SK-N-SH treated with all-trans-retinoic acid at 6 μM for 48 hours (cell line): ENCODE measurements around the gene CD52.

Experiments
- ESRRG ChIP-seq: fragments of 250-450 bp; sonication (Bioruptor Pico); IDR thresholded peaks from 2 replicates; pipeline ENCODE4 v1.6.1; 2021; ENCODE audit warnings: mild to moderate bottlenecking
- TOX ChIP-seq: fragments of 250-450 bp; sonication (Bioruptor Pico); IDR thresholded peaks from 2 replicates; pipeline ENCODE4 v1.8.0; 2021; ENCODE audit warnings: mild to moderate bottlenecking, moderate library complexity, borderline replicate concordance
- ZNF70 ChIP-seq: fragments of 450-650 bp; formaldehyde crosslinking; IDR thresholded peaks from 2 replicates; pipeline ENCODE4 v1.5.0; 2020; ENCODE audit warnings: mild to moderate bottlenecking, moderate library complexity

DNA sequence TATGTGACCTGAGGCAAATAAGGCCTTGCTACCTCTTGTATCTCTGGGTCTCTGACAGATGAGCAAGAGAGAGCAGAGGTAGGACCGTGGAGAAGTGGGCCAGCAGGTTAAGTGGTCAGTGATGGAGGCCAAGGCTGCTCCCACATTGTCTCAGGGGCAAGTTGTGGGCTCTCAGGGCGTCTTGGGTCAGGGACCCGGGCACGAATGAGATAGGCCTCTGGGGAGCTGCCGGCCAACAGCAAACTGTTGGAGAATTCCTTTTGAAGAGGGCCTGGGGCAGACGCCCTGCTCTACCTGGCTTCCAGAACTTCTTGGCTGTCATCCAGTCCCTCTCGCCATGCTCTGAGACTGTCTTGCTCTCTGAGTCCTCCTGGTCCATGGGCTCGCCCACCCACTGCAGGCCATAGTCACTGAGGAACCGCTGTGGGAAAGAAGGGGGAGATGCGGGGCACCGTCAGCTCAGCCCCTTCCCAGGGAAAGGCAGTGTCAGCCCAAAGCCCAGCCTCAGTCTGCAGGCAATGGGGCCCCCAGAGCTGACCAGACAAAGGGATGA is 23.8 kb upstream of the CD52 start:
- TF ChIP-seq ZNF70 (CRISPR knock-in tag), result no peak
- no peak for TF ChIP-seq TOX (CRISPR knock-in tag)
- no peak for TF ChIP-seq ESRRG
